GM21619 (cell line): Measurements from ENCODE around the gene WNT5A.
"Not testable (repeated sequence)": the region's sequence is repeated elsewhere in the genome, so short reads cannot be mapped to it uniquely, and the experiment has no call there.

Experiments used
- ATAC-seq: cut with Tn5 transposase; IDR thresholded peaks from one replicate; pipeline ENCODE4 v1.9.1; 2021; ENCODE audit not compliant: unreplicated experiment

The WNT5A gene

GRCh38 chr3:55507808-55508207, 20.7 kb upstream of the WNT5A start:
- ATAC-seq, result no peak

DNA sequence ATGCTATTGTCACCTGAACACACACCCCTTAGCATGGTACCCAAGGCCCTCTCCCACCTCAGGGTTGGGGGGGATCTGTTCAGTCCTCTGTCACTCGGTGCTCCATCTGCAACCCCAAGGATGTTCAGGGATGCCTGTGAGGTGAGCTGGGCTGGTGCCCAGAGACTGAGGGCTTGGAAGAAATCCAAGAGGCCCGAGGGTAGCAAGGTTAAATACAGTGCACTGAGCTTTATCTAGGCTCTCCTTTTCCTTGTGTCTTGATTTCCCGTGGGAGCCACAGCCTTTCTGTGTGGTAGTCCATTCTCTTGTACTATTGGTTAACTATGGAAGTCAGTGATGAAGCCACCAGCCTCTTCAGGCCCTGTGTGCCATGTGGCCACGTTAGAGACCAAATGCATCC, 18.7 kb upstream of the WNT5A start:
- no peak for ATAC-seq

GRCh38 chr3:55505102-55505501, 18.0 kb upstream of the WNT5A start:
- ATAC-seq, result not testable (repeated sequence)

DNA sequence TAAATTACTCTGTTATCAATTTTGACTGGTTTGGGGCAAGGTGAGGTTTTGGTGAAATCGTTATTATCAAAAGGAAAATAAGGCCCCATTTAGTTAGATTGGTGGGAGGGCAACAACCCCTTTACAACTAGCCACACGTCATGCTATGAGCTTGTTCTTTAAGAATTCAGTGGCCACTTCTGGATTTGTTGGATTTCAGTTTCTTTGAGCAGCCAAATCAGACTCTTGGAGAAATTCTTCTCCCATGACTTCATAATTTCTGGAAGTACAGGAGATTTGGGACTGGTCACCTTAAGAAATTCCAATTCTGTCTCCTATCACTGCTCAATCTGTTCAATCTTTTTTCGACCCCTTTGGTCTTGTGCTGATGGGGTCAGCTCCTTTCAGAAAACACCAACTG, 14.8 kb upstream of the WNT5A start:
- no peak for ATAC-seq

GRCh38 chr3:55500555-55501330, 13.6 kb upstream of the WNT5A start:
- ATAC-seq, result no peak

- ATAC-seq, result no peak
Observed at GRCh38 chr3:55498520-55498919, 11.4 kb upstream of the WNT5A start.

GRCh38 chr3:55497250-55497649, 10.1 kb upstream of the WNT5A start:
- ATAC-seq, result no peak

GRCh38 chr3:55494976-55495375, 7.9 kb upstream of the WNT5A start:
- no peak for ATAC-seq

DNA sequence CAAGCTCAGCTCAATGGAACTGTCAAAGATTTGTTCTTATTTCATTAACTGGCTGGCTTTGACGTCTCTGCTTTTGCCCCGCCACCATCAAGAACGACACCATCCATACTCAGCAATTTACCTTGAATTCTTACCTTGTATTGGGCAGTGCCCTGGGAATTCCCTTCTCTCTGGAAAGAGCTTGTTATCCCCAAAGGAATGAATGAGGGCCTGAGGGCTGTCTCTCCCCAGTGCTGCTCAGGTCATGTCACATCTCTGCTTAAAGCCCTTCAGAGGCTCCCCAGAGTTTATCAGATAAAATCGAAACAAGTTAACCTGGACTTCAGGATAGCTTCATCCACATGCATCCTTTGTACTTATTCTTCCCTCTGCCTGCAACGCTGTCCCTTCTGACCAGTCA, 5.9 kb upstream of the WNT5A start:
- ATAC-seq, result no peak

GRCh38 chr3:55491296-55491816, 4.2 kb upstream of the WNT5A start:
- no peak for ATAC-seq

- no peak for ATAC-seq
Observed at GRCh38 chr3:55490276-55490913, 3.3 kb upstream of the WNT5A start.

DNA sequence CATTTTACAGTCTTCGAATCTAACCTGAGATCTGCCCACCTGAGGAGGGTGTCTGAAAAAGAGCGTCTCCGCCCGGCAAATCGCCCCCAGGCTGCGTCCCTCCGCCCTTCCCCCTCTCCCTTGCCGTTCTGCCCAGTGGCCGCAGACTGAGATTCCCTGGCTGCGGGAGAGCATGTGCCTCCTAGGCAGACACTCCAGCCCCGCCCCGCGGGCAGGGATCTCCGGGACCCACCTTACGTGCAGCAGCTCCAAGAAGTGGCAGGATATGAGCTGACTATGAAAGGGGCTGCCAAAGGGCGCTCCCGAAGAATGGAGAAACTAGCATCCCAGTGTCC, 2.7 kb upstream of the WNT5A start:
- no peak for ATAC-seq

DNA sequence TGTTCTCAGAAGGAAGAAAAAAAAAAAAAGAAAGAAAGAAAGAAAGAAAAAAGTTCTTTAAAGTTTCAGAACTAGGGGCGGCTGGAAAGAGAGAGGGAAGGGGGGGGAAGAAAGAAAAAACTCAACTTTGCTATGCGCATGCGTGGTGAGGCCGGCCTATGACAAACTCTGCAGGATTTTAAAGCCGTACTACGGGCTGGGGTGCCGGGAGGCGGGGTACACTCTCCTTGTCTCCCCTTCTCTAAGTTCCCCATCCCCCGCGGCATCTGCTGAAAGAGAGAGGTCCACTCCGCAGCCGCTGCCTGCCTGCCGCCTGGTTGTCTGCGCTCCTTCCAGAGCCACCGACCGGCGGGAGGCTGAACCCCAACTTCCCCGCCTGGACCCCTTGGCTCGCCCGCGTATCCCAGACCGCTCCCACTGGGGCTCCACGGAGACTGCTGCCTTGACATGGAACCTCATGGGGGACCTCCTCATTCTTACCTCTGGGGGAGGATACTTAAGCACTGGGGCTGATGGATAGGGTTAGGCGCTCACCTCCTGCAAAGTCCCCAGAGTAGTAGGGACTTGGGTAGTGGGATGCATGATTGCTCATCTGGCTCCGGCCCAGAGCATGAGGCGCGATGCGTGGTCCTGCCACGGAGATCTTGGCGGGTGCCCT, 1.4 kb upstream of the WNT5A start:
- ATAC-seq, result no peak

- no peak for ATAC-seq
Observed at GRCh38 chr3:55487381-55488241, 505 bp upstream of the WNT5A start.

DNA sequence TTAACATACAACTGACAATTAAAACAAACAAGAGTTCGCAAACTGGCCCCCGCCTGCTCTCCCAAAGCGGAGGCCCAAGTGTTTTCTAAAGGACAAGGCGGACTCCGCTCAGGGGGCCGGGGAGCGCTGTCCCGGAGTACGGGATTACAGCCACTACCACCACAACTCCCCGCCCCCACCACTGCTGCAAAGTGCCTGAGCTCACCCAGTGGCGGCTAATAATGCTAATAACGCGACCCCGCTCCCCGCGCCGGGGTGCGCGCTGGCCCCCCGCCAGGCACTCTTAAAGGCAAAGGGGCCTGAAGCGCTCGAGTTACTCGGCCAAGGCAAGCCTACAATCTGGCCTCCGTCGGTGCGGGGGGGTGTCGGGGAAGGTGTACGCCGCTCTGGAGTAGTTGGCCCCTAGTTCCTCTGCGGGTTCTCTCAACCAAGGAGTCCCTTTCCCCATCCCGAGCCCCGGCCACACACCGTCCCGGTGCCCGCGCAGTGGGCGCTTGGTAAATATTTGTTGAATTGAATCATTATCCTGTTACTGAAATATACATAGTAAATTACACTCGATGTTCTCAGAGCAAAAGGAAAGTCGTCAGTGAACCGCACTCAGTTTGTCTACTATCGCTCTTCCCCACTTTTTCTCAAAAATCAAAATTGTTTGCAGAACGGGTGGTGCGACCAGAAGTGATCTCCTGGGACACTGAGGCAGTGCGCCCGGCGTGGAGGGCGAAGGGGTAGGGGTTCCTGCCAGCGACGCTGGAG, 827 bp downstream of the WNT5A start:
- no peak for ATAC-seq

DNA sequence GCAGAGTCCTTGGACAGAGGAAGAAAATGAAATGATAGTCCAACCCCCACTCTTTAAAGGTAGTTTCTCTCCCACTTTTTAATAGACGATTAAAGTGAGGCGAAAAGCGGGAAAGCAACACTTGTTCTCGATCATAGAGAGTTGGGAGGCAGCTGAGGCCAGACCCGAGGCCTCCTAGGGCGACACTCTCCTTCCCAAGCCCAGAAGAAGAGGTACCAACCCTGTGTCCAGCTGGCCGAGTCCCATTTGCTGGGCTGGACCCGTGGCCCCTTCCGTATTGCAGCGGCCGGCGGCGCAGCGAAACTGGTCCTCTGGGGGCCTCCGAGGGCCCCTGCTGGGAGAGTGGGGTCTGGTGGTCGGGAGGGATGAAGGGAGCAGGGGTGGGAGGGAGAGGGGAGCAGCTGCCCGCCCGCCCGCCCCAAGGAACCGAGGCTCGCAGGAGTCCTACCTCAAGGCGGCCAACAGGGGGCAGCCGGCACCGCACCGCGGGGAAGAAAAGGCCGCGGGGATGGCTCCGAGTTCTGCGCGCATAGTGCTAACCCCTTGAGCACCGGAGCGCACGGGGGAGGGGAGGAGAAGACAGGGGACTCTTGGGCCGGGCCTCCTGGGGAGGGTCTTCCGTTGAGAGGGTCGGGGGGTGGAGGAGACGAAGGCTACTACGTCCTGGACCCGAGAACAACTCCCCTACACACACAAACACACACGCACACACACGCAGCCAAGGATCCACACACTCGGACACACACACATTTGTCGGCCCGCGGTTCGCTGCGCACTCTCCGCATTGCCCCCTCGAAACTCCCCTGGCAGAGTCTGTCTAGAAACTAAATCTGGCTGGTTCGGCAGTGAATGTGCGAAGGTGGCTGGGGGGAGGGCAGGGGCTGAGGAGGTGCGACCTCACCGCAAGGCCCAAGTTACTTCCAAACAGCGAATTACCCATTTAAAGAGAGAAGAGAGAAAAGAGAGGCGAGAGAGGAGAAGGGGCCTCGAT, 2.0 kb downstream of the WNT5A start:
- peak; percentile 75 for ATAC-seq

DNA sequence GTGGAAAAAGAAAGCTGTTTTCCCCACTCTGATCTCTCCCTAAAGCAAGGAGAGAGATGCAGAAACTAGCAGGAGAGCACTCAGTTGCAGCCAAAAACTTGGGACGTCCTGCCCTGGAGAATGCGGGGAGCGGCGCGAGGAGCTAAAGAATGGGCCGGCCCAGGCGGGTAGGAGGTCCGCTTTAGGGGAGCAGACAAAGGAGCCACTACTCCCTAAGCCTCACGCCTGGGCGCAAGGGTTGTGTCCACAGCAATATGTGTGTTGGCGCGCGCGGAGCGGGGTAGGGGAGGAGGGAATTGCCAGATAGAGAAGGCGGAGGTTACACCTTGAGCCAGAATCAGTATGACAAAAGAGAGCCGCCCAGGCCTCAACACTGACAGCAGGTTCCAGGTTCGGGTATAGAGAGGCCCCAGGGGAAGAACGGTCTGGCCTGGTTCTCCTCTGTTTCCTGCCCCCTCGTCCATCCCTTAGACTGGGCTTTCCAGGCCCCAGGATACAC, 2.9 kb downstream of the WNT5A start:
- no peak for ATAC-seq

GRCh38 chr3:55483196-55484095, 3.7 kb downstream of the WNT5A start:
- no peak for ATAC-seq
